Astrocyte (in vitro differentiated cells and primary cell): Measurements from ENCODE around the gene SLC6A20.

Experiments
- EZH2 ChIP-seq: IDR thresholded peaks from 2 replicates; pipeline ENCODE4 v1.6.1; 2012; ENCODE audit warnings: mild to moderate bottlenecking, low read length, inconsistent platforms; ENCODE audit not compliant: insufficient read depth
- TF ChIP-seq, protein P1 (sequence below): IDR thresholded peaks from 2 replicates; pipeline ENCODE4 v1.5.1; 2011; ENCODE audit warnings: low read depth, mild to moderate bottlenecking, inconsistent platforms, low read length, moderate library complexity; ENCODE audit not compliant: insufficient read depth

DNA sequence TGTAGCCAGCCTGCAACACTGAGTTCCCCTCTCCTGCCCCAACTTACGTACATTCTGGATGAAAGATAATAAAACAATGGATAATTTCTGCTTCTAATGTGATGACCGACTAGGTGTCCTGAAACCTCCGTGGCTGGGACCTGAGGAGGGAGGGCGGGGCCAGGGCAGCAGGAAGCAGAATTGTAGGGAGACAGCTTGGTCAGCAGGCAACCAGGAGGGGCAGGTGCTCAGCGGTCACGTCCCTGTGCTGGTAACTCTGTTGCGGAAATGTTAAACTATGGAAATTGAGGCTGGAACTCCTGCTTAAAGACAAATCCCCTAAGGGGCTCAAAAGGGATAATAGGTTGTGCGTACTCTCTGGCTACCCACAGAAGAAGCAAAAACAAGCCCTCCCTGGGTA, 30.4 kb downstream of the SLC6A20 start:
- TF ChIP-seq, protein P1, sequence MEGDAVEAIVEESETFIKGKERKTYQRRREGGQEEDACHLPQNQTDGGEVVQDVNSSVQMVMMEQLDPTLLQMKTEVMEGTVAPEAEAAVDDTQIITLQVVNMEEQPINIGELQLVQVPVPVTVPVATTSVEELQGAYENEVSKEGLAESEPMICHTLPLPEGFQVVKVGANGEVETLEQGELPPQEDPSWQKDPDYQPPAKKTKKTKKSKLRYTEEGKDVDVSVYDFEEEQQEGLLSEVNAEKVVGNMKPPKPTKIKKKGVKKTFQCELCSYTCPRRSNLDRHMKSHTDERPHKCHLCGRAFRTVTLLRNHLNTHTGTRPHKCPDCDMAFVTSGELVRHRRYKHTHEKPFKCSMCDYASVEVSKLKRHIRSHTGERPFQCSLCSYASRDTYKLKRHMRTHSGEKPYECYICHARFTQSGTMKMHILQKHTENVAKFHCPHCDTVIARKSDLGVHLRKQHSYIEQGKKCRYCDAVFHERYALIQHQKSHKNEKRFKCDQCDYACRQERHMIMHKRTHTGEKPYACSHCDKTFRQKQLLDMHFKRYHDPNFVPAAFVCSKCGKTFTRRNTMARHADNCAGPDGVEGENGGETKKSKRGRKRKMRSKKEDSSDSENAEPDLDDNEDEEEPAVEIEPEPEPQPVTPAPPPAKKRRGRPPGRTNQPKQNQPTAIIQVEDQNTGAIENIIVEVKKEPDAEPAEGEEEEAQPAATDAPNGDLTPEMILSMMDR, result no peak
- no peak for TF ChIP-seq EZH2
